ENCODE measurements around the gene EN1.

DNA sequence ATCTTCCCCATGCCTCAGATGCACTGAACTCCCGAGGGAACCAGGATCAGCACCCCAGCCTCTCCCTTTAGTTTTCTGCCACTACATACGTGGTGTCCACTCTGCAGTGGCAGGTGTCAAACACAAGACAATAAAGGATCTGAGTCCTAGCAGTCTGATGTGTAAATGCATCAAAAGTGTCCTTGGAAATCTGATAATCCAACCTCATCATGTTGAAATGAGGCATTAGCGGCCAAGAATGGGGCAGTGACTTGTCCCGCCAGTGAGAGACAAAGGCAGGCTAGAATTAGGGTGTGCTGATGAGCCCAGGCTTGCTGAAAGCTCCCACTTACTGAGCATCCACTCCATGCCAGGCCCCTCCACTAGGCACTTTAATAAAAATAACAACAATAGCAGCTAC is 52.9 kb downstream of the EN1 start:
- TF ChIP-seq, protein P1, sequence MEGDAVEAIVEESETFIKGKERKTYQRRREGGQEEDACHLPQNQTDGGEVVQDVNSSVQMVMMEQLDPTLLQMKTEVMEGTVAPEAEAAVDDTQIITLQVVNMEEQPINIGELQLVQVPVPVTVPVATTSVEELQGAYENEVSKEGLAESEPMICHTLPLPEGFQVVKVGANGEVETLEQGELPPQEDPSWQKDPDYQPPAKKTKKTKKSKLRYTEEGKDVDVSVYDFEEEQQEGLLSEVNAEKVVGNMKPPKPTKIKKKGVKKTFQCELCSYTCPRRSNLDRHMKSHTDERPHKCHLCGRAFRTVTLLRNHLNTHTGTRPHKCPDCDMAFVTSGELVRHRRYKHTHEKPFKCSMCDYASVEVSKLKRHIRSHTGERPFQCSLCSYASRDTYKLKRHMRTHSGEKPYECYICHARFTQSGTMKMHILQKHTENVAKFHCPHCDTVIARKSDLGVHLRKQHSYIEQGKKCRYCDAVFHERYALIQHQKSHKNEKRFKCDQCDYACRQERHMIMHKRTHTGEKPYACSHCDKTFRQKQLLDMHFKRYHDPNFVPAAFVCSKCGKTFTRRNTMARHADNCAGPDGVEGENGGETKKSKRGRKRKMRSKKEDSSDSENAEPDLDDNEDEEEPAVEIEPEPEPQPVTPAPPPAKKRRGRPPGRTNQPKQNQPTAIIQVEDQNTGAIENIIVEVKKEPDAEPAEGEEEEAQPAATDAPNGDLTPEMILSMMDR (IDR thresholded peaks at IDR 0.05; ENCODE audit: poor library complexity) = no peak
- no peak for TF ChIP-seq EZH2phosphoT487 (IDR thresholded peaks at IDR 0.05; ENCODE audit: low read depth, severe bottlenecking, unreplicated experiment)

All from hepatocyte (in vitro differentiated cells).